GM18861 (cell line): ENCODE measurements around the gene CGREF1.
"Not testable (repeated sequence)": the region's sequence is repeated elsewhere in the genome, so short reads cannot be mapped to it uniquely, and the experiment has no call there.

Source experiments
- ATAC-seq: cut with Tn5 transposase; IDR thresholded peaks from one replicate; pipeline ENCODE4 v1.9.1; 2021; ENCODE audit not compliant: unreplicated experiment

The CGREF1 gene

GRCh38 chr2:27115519-27115918 is 3.4 kb downstream of the CGREF1 start:
- ATAC-seq = no peak

GRCh38 chr2:27111392-27112078 is 7.4 kb downstream of the CGREF1 start:
- not testable (repeated sequence) for ATAC-seq

DNA sequence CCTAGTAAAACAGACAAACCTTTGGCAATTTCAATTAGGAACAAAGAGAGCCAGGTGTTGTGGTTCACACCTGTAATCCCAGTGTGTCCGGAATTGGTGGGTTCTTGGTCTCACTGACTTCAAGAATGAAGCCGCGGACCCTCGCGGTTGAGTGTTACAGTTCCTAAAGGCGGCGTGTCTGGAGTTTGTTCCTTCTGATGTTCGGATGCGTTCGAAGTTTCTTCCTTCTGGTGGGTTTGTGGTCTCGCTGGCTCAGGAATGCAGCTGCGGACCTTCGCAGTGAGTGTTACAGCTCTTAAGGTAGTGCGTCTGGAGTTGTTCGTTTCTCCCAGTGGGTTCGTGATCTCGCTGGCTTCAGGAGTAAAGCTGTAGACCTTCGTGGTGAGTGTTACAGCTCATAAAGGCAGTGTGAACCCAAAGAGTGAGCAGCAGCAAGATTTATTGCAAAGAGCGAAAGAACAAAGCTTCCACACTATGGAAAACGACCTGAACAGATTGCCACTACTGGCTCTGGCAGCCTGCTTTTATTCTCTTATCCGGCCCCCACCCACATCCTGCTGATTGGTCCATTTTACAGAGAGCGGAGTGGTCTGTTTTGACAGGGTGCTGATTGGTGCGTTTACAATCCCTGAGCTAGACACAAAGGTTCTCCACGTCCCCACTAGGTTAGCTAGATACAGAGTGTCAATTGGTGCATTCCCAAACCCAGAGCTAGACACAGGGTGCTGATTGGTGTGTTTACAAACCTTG is 8.2 kb downstream of the CGREF1 start:
- not testable (repeated sequence) for ATAC-seq

DNA sequence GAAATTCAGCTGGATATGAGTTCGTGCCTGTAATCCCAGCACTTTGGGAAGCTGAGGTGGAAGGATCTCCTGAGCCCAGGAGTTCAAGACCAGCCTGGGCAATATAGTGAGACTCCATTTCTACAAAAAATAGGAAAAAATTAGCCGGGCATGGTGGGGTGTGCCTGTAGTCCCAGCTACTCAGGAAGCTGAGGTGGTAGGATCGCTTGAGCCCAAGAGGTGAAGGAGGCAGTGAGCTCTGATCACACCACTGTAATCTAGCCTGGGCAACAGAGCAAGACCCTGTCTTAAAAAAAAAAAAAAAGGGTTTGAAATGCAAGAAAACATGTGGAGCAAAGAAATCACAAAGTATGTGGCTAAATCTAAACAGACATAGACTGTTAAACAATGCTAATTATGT is 9.8 kb downstream of the CGREF1 start:
- no peak for ATAC-seq

- no peak for ATAC-seq
Measured at GRCh38 chr2:27108221-27108620, 10.7 kb downstream of the CGREF1 start.

DNA sequence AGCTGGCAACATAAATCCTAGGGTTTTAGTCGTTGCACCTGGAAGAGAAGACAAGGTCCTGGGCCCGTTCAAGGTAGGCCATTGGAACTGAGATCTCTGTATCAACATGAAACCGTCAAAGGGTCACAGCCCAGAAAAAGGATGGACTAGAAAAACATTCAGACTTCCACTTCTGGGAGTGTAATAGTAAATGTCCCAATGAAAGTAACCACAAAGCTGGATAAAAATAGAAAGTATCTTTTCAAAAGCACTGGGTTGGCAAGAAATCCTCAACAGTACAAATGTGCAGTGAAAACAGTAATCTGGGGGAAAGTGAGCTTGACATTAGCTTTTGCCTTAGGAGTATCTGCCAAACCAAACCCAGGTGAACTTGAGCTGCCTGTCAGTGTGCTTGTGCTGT is 12.9 kb downstream of the CGREF1 start:
- ATAC-seq = no peak

DNA sequence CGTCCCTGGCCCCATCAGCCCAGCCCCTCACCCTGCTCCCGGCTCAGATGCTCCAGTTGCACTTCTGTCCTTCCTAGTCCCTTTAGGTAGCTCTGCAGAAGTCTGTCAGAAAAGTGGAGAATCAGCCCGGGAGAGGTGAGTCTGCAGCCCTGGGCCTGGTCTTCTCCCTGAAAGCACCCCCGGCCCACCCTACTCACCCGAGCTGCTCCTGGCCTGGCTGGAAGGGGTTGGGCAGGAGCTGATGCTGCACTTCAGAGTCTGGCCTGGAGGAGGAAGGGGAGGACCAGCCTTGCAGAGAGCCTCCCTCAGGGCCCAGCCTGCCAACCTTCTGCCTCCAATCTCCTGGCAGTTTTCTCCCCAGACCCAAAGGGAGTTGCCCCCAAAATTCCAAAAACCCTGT is 16.6 kb downstream of the CGREF1 start:
- no peak for ATAC-seq

- ATAC-seq = no peak
Measured at GRCh38 chr2:27100036-27100435, 18.9 kb downstream of the CGREF1 start.

DNA sequence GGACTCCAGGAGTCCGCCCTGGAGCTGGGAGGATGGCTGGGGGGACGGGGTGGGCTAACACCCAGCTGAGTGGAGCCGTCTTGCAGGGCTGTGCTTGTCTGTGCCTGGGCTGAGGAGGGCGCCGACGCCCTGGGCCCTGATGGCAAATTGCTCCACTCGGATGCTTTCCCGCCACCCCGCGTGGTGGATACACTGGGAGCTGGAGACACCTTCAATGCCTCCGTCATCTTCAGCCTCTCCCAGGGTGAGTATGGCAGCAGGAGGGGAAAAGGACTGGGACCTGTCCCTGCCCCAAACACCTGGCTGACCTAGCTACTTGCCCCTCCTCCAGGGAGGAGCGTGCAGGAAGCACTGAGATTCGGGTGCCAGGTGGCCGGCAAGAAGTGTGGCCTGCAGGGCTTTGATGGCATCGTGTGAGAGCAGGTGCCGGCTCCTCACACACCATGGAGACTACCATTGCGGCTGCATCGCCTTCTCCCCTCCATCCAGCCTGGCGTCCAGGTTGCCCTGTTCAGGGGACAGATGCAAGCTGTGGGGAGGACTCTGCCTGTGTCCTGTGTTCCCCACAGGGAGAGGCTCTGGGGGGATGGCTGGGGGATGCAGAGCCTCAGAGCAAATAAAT is 19.5 kb downstream of the CGREF1 start:
- ATAC-seq = no peak

- ATAC-seq = no peak
Measured at GRCh38 chr2:27097341-27097740, 21.6 kb downstream of the CGREF1 start.

DNA sequence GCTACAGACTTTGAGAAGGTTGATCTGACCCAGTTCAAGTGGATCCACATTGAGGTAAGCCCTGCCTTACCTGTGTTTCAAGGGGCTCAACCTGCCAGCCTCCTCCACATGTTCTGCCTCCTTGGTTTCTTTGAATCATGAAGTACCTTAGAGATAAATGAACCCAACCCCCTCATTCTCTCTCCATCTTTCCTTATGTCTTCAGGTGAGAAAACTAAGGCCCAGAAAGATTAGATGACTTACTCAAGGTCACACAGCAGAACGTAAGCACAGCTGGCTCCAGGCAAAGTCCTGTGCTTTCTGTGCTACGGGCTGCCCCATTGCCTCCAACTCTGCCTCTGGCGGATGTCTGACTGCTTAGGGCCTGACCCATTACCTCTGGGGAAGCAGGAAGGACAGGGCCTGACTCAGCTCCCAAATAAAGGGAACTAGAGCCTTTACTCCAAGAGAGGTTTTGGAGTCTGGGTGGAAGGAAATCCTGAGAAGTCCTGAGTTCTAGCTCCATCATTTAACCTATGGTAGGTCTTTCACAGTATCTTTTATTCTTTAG is 22.1 kb downstream of the CGREF1 start:
- ATAC-seq = no peak

DNA sequence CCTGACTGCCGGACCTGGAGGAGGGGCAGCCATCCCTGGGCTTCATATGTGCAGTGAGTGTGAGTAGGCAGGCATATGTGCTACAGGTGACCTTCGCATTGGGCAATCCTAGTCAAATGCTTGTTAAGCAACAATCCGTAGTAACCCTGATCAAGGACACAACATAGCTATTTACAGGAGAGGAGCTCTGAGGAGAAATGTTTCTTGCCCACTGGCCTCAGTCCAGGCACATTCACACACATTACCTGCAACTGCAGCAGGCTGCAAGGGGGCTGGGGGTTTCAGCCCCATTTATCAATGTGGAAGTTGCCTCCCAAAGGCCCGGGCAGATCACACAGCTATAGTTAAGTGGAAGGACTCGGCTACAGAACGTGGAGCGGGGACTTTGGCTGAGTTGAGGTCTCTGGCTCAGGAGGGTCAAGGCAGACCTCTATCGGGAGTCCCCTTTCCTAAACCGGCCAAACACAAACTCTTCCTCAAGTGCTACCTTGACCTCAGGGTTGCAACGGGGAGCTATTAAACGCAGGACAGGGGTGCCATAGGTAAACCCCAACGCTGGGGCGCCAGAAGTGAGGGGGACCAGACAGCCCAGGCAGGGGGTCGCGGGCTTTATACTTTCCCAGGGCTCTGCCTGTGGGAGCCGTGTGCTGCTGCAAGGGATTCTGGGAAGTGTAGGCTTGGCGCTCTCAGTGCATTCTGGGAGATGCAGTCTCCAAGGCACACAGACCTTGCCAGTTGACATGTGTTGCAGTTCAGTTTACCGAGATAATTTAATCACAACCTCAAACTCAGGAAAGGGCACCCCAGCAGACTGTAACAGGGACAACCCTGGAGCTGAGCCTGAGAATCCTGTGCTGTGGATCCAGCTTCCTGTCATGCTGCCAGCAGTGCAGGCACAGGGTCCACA is 22.9 kb downstream of the CGREF1 start:
- ATAC-seq = no peak

GRCh38 chr2:27095427-27095744 is 23.5 kb downstream of the CGREF1 start:
- ATAC-seq = no peak

- ATAC-seq = no peak
Measured at GRCh38 chr2:27094353-27094984, 24.5 kb downstream of the CGREF1 start.

DNA sequence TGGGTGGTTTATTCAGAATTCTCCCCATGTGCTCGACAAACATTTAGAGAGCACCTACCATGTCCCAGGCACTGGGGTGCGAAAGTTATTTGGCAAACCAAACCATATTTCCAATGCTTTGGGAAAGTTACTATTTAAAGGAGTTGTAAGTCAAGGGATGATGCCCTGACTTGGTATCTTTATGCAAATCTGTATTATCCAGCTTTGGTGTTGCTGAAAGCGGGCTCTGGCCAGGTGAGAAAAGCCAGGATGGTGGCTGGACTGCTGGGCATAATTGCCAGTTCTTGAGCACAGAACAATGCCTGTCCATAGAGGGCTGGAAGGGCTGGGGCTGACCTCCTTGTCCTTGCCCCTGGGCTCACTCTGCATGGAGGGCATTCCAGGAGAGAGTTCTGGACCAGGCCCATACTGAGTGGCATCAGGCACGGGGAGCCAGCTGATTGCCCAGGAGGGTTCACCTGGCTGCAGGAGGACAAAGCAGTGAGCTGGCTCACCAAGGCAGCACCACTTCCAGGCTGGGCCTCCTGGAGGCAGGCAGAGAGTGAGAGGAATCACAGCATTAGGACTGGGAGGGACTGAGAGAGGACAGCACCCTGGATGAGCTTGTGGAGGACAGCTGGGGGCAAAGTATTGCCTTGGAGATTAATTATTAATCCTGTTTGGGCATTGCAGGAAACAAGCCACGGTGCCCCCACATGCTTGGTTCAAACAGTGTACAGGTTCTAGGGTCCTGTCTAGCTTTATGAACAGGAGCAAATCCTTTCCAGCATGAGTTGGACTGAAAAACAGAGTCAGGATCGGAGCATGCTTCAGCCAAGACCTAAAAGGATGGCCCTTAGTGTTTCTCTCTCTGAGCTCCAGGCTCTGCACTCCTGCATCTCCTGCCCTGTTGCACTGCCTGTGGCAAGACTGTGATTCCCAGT is 25.2 kb downstream of the CGREF1 start:
- no peak for ATAC-seq

DNA sequence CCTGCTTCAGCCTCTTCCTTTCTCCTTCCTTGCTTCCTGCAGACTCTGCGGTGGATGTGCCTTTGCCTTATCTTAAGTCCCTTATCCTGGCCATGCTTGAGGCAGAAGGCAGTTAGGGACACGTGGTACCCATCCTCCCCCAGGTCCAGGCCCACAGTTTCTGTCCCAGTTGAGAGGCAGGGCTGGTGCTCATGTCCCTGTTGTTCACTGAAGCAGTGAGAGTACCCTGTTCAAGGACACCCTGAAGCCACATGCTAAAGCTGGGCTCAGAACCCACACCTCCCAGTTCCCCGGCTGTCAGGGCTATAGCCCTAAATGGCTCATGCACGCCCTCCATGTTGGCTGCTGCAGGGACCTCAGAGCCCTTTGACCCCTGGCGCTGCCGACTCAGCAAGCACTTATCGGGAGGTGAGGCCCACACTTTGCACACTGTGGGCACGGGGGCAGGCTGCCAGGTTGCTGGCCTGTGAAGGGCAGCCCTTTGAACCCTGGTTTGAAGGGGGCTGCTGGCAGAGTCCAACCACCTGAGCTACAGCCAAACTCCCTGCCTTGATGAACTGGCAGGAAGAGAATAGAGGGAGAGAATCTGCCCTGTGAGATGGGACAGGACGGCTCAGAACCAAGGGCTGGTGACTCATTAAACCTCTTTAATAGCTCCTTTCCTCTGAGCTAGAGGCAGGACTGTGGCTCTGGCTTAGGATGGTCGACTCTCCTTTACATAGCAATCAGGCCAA is 26.1 kb downstream of the CGREF1 start:
- no peak for ATAC-seq

- no peak for ATAC-seq
Measured at GRCh38 chr2:27091746-27092695, 26.9 kb downstream of the CGREF1 start.
